Measurements from ENCODE around the gene SRGAP2C.
"Not testable (repeated sequence)": the region's sequence is repeated elsewhere in the genome, so short reads cannot be mapped to it uniquely, and the experiment has no call there.

DNA sequence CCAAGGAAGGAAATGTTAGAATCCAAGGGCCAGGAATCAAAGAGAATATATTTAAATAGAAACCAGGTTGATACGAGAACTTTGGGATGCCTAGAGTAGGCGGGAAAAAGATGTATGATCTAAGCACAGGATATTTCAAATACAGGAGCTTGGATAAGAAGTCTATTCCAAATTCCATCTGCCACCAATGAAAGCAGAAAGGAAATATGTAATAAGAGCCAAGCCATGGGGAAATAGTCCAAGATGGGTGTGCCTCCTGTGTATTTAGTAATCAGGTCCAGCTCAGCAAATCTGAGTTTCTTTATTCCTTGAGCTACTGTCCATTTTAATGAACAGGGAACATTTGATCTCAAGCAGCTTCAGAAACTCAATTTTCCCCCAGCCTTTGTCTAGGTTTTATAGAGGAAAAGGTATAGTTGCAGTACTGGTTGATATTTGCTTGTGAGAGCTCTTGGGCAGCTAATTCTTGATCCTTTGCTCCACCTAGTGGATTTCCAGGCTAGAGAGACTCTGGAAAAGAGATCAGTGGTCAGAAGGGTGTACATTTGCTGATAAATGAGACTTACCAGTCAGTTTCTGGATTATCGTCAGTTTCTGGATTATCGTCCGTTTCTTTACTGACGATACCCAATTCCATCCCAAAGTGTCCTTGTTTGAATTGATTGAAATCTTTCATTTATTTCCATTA lies 29.0 kb upstream of the SRGAP2C start:
- TF ChIP-seq MAX (IDR thresholded peaks at IDR 0.05; ENCODE audit: insufficient read depth, insufficient read length); POLR2A (IDR thresholded peaks at IDR 0.05; ENCODE audit: low read depth, low read length); EZH2 (IDR thresholded peaks at IDR 0.05; ENCODE audit: borderline replicate concordance, low read depth, low read length, severe bottlenecking); MYC (IDR thresholded peaks at IDR 0.05; ENCODE audit: low read depth, low read length); GATA2 (IDR thresholded peaks at IDR 0.05; ENCODE audit: insufficient read depth, insufficient read length, low read depth, low read length); FOS (IDR thresholded peaks at IDR 0.05; ENCODE audit: borderline replicate concordance, insufficient read depth, low read length); POLR2AphosphoS5 (IDR thresholded peaks at IDR 0.05; ENCODE audit: insufficient read depth, low read depth, low read length); JUN (IDR thresholded peaks at IDR 0.05; ENCODE audit: borderline replicate concordance, insufficient read depth, insufficient read length, low read depth): not testable (repeated sequence)
- TF ChIP-seq, protein P1, sequence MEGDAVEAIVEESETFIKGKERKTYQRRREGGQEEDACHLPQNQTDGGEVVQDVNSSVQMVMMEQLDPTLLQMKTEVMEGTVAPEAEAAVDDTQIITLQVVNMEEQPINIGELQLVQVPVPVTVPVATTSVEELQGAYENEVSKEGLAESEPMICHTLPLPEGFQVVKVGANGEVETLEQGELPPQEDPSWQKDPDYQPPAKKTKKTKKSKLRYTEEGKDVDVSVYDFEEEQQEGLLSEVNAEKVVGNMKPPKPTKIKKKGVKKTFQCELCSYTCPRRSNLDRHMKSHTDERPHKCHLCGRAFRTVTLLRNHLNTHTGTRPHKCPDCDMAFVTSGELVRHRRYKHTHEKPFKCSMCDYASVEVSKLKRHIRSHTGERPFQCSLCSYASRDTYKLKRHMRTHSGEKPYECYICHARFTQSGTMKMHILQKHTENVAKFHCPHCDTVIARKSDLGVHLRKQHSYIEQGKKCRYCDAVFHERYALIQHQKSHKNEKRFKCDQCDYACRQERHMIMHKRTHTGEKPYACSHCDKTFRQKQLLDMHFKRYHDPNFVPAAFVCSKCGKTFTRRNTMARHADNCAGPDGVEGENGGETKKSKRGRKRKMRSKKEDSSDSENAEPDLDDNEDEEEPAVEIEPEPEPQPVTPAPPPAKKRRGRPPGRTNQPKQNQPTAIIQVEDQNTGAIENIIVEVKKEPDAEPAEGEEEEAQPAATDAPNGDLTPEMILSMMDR (IDR thresholded peaks at IDR 0.05; ENCODE audit: extremely low read depth in 1 of 2, insufficient read depth in 1 of 2, low read depth in 1 of 2, low read length in 2 of 2) = not testable (repeated sequence)
